OCI-LY7 (cell line): ENCODE data around the gene LARGE1.

Source experiments
- CTCF ChIP-seq: fragments of 200-600 bp; sonication (generic); conservative IDR thresholded peaks from 2 replicates; pipeline ENCODE4 v1.5.1; 2014; ENCODE audit warnings: mild to moderate bottlenecking, antibody characterized with exemption, low read length, moderate library complexity, mixed read lengths
- EZH2phosphoT487 ChIP-seq: fragments of 200-600 bp; sonication (generic); IDR thresholded peaks from 2 replicates; pipeline ENCODE4 v1.6.1; 2018; ENCODE audit warnings: low read depth, borderline replicate concordance, mild to moderate bottlenecking, mixed run types, antibody characterized with exemption, low read length, moderate library complexity, mixed read lengths

- TF ChIP-seq CTCF (no peak), EZH2phosphoT487 (no peak)
These were observed 35.4 kb downstream of the LARGE1 start for GRCh38 chr22:33884829-33885228.
